WTC11 (cell line): ENCODE data around the gene MIEF2. TPM values are rescaled to one million over a fixed set of nuclear protein-coding genes. Genes with fewer than 3 reads are reported as not detected.

Experiments used
- ATAC-seq: fragments of 200-7000 bp; cut with Tn5 transposase; 2 replicates; pipeline ENCODE4 v1.10.0; 2021; ENCODE audit warnings: mild to moderate bottlenecking, moderate library complexity
- CTCF ChIA-PET: fragments of 300-600 bp; sonication (Branson Sonifier 250); formaldehyde crosslinking; loops from one replicate; lab custom pipeline; 2021; ENCODE audit warnings: antibody characterized with exemption; lab: Charles Lee
- POLR2A ChIA-PET: fragments of 350-600 bp; sonication (Branson Sonifier 250); formaldehyde crosslinking; loops from one replicate; lab custom pipeline; 2021; ENCODE audit warnings: antibody characterized with exemption; lab: Charles Lee
- DNase-seq: peaks from one replicate; pipeline ENCODE4 v3.0.0; 2021; ENCODE audit warnings: low spot score
- H3K27ac Mint-ChIP-seq: 2 replicates; pipeline ENCODE4 v1.8.0; 2021; ENCODE audit warnings: mixed read lengths
- H3K27me3 Mint-ChIP-seq: 2 replicates; pipeline ENCODE4 v1.8.0; 2021; ENCODE audit warnings: low read depth, mild to moderate bottlenecking, moderate library complexity, mixed read lengths
- H3K36me3 Mint-ChIP-seq: 2 replicates; pipeline ENCODE4 v1.8.0; 2021; ENCODE audit warnings: mixed read lengths
- H3K4me1 Mint-ChIP-seq: 2 replicates; pipeline ENCODE4 v1.8.0; 2022; ENCODE audit warnings: mixed read lengths
- H3K4me3 Mint-ChIP-seq: 2 replicates; pipeline ENCODE4 v1.8.0; 2021; ENCODE audit warnings: mild to moderate bottlenecking, moderate library complexity, mixed read lengths
- H3K9me3 Mint-ChIP-seq: 2 replicates; pipeline ENCODE4 v1.8.0; 2021; ENCODE audit warnings: mixed read lengths
- ATF1 ChIP-seq: sonication (generic); formaldehyde crosslinking; IDR thresholded peaks from 2 replicates; pipeline ENCODE4 v1.8.1; 2023; ENCODE audit warnings: mild to moderate bottlenecking, moderate library complexity, missing genetic modification reagents
- ETV6 ChIP-seq: sonication (generic); formaldehyde crosslinking; IDR thresholded peaks from 2 replicates; pipeline ENCODE4 v1.8.1; 2022; ENCODE audit warnings: mild to moderate bottlenecking, missing genetic modification reagents
- GTF2I ChIP-seq: fragments of 250-450 bp; sonication (Bioruptor Pico); conservative IDR thresholded peaks from 2 replicates; pipeline ENCODE4 v1.4.0; 2021; ENCODE audit warnings: mild to moderate bottlenecking
- MXD4 ChIP-seq: fragments of 250-450 bp; sonication (Bioruptor Pico); IDR thresholded peaks from 2 replicates; pipeline ENCODE4 v1.8.0; 2021; ENCODE audit warnings: mild to moderate bottlenecking, moderate library complexity, borderline replicate concordance
- NFATC4 ChIP-seq: fragments of 250-450 bp; sonication (Bioruptor Pico); IDR thresholded peaks from 2 replicates; pipeline ENCODE4 v1.9.0; 2021; ENCODE audit warnings: mild to moderate bottlenecking
- PRRX2 ChIP-seq: fragments of 250-450 bp; sonication (Bioruptor Pico); IDR thresholded peaks from 2 replicates; pipeline ENCODE4 v1.8.0; 2021; ENCODE audit warnings: mild to moderate bottlenecking
- RORB ChIP-seq: fragments of 250-450 bp; sonication (Bioruptor Pico); IDR thresholded peaks from 2 replicates; pipeline ENCODE4 v1.9.0; 2021; ENCODE audit warnings: mild to moderate bottlenecking
- SMAD4 ChIP-seq: sonication (generic); formaldehyde crosslinking; IDR thresholded peaks from 2 replicates; pipeline ENCODE4 v1.8.0; 2022; ENCODE audit warnings: mild to moderate bottlenecking, missing genetic modification reagents
- SOX15 ChIP-seq: fragments of 250-450 bp; sonication (Bioruptor Pico); IDR thresholded peaks from 2 replicates; pipeline ENCODE4 v1.9.0; 2021; ENCODE audit warnings: mild to moderate bottlenecking
- TEAD1 ChIP-seq: sonication (generic); formaldehyde crosslinking; IDR thresholded peaks from 2 replicates; pipeline ENCODE4 v1.8.0; 2022; ENCODE audit warnings: mild to moderate bottlenecking, missing genetic modification reagents
- ZNF219 ChIP-seq: sonication (generic); formaldehyde crosslinking; IDR thresholded peaks from 2 replicates; pipeline ENCODE4 v1.8.0; 2023; ENCODE audit warnings: missing genetic modification reagents, mild to moderate bottlenecking, borderline replicate concordance
- ZNF263 ChIP-seq: sonication (generic); formaldehyde crosslinking; IDR thresholded peaks from 2 replicates; pipeline ENCODE4 v1.8.1; 2022; ENCODE audit warnings: low read depth, mild to moderate bottlenecking, moderate library complexity, missing genetic modification reagents
- ZNF416 ChIP-seq: fragments of 250-450 bp; sonication (Bioruptor Pico); IDR thresholded peaks from 2 replicates; pipeline ENCODE4 v1.9.0; 2021; ENCODE audit warnings: mild to moderate bottlenecking, inconsistent platforms
- ZNF671 ChIP-seq: fragments of 250-450 bp; sonication (Bioruptor Pico); IDR thresholded peaks from 2 replicates; pipeline ENCODE4 v1.8.0; 2021; ENCODE audit warnings: mild to moderate bottlenecking
- total RNA-seq: library from RNA; stranded (reverse); gene quantifications from 3 replicates; pipeline ENCODE4 v1.2.3, GENCODE V29; 2021
- TF ChIP-seq, protein P1 (sequence below): fragments of 200-600 bp; IDR thresholded peaks from 2 replicates; pipeline ENCODE4 v1.8.0; 2022; ENCODE audit warnings: antibody characterized with exemption
- TF ChIP-seq, protein P2 (sequence below): sonication (generic); formaldehyde crosslinking; IDR thresholded peaks from 2 replicates; pipeline ENCODE4 v1.8.1; 2023; ENCODE audit warnings: mild to moderate bottlenecking, moderate library complexity, missing genetic modification reagents
- TF ChIP-seq, protein P3 (sequence below): sonication (generic); formaldehyde crosslinking; IDR thresholded peaks from 2 replicates; pipeline ENCODE4 v1.8.1; 2022; ENCODE audit warnings: mild to moderate bottlenecking, moderate library complexity, missing genetic modification reagents
- TF ChIP-seq, protein P4 (sequence below): sonication (generic); formaldehyde crosslinking; IDR thresholded peaks from 2 replicates; pipeline ENCODE4 v1.8.1; 2022; ENCODE audit warnings: mild to moderate bottlenecking, missing genetic modification reagents, moderate library complexity, borderline replicate concordance
- TF ChIP-seq, protein P5 (sequence below): sonication (generic); formaldehyde crosslinking; IDR thresholded peaks from 2 replicates; pipeline ENCODE4 v1.8.0; 2022; ENCODE audit warnings: mild to moderate bottlenecking, missing genetic modification reagents

MIEF2 gene
- total RNA-seq, 1 experiment from 2014 or later: 18.8 TPM

DNA sequence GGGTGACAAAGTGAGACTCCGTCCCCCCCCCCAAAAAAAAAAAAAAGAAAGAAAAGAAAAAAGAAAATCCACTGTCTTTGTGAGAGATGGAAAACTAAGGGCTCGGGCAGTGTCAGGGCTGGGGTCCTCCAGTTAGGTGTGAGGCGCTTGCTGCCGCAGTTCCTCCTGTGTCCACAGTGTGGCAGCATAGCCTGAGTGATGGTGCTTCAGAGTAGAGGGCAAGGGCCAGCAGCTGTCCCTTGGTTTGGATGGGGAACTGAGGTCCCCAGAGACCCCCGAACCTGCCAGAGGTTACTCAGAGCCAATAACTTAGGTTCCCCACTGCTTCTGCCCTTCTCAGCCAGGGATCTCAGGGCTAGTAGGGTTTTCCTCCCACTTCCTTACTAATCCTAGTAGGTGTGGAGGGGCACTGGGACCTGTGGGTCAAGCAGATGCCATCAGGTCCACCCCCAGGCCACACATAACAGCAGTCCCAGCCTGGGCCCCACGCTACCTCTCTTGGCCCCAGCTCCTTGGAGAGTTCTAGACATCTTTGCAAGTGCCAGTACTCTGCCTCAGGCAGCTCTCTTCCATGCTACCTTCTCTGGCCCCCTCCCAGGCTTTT is 42.9 kb upstream of the MIEF2 start:
- no peak overlapping the region for H3K27ac Mint-ChIP-seq
- TF ChIP-seq MXD4 (CRISPR knock-in tag): no peak
- TF ChIP-seq, protein P1, sequence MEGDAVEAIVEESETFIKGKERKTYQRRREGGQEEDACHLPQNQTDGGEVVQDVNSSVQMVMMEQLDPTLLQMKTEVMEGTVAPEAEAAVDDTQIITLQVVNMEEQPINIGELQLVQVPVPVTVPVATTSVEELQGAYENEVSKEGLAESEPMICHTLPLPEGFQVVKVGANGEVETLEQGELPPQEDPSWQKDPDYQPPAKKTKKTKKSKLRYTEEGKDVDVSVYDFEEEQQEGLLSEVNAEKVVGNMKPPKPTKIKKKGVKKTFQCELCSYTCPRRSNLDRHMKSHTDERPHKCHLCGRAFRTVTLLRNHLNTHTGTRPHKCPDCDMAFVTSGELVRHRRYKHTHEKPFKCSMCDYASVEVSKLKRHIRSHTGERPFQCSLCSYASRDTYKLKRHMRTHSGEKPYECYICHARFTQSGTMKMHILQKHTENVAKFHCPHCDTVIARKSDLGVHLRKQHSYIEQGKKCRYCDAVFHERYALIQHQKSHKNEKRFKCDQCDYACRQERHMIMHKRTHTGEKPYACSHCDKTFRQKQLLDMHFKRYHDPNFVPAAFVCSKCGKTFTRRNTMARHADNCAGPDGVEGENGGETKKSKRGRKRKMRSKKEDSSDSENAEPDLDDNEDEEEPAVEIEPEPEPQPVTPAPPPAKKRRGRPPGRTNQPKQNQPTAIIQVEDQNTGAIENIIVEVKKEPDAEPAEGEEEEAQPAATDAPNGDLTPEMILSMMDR: peak; percentile 79
- H3K27me3 Mint-ChIP-seq: no peaks in the 10 kb centered on the region
- no peak overlapping the region for H3K4me3 Mint-ChIP-seq
- H3K9me3 Mint-ChIP-seq: no peaks in the 10 kb centered on the region
- ChIA-PET POLR2A (interaction anchor here (0.6 kb wide), 1 partner anchor 64 kb away, joined by 12 read pairs; no protein-coding TSS in a partner anchor), CTCF (interaction anchor here (0.5 to 4.5 kb wide), 25 partner anchors 8 to 392 kb away, joined by 3 to 38 read pairs (median 4); partner anchors contain the start of genes ALKBH5, FLII, LLGL1 and SHMT1)
- ATAC-seq (peak; percentile 95), DNase-seq (peak; percentile 91)
- no peaks in the 10 kb centered on the region for H3K36me3 Mint-ChIP-seq
- H3K4me1 Mint-ChIP-seq: peaks cover 7% of the 10 kb centered on the region

DNA sequence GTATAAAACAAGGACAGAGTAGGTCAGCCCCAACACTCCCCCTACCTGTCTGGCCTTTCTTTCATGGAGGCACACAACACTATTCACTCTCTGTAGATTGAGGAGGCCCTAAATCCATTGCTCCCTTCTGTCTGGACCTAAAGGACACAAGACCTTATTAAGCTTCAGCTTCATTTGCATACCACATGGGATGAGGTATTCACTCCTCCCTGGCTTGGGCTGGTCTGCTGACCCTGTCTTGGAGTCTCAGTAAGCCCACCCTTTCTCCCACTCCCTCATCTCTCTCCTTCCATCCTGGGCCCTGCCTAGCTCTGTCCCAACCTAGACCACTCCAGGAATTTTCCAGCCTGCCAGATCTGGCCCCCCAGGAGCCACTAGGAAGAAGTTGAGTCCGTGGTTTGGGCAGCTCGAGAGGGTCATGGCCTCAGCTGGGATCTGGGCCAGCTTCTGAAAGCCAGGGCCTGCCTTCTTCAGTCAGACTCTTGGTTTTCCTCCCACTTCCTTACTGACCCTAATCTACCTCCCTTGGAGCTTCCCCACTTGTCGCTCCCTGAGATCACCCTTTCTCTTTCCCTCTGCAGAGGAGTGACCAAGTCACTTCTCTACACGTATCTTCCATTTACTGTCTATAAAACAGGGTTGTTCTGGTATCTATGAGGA is 41.6 kb upstream of the MIEF2 start:
- ChIA-PET POLR2A (no interaction called here), CTCF (interaction anchor here (0.6 to 4.5 kb wide), 4 partner anchors 27 to 158 kb away, joined by 3 to 38 read pairs (median 4); partner anchors contain the start of gene EVPLL)
- peaks cover 7% of the 10 kb centered on the region for H3K4me1 Mint-ChIP-seq
- H3K36me3 Mint-ChIP-seq: no peaks in the 10 kb centered on the region
- H3K9me3 Mint-ChIP-seq: no peaks in the 10 kb centered on the region
- TF ChIP-seq RORB (CRISPR knock-in tag): no peak
- TF ChIP-seq, protein P2, sequence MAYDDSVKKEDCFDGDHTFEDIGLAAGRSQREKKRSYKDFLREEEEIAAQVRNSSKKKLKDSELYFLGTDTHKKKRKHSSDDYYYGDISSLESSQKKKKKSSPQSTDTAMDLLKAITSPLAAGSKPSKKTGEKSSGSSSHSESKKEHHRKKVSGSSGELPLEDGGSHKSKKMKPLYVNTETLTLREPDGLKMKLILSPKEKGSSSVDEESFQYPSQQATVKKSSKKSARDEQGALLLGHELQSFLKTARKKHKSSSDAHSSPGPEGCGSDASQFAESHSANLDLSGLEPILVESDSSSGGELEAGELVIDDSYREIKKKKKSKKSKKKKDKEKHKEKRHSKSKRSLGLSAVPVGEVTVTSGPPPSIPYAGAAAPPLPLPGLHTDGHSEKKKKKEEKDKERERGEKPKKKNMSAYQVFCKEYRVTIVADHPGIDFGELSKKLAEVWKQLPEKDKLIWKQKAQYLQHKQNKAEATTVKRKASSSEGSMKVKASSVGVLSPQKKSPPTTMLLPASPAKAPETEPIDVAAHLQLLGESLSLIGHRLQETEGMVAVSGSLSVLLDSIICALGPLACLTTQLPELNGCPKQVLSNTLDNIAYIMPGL: no peak
- TF ChIP-seq, protein P3, sequence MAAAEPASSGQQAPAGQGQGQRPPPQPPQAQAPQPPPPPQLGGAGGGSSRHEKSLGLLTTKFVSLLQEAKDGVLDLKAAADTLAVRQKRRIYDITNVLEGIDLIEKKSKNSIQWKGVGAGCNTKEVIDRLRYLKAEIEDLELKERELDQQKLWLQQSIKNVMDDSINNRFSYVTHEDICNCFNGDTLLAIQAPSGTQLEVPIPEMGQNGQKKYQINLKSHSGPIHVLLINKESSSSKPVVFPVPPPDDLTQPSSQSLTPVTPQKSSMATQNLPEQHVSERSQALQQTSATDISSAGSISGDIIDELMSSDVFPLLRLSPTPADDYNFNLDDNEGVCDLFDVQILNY (CRISPR knock-in tag): no peak
- TF ChIP-seq SOX15 (CRISPR knock-in tag): no peak
- no peak for TF ChIP-seq ZNF219 (CRISPR knock-in tag)
- TF ChIP-seq GTF2I (CRISPR knock-in tag): no peak
- TF ChIP-seq NFATC4 (CRISPR knock-in tag): no peak
- TF ChIP-seq ATF1 (CRISPR knock-in tag): no peak
- no peak for TF ChIP-seq PRRX2 (CRISPR knock-in tag)
- TF ChIP-seq, protein P4, sequence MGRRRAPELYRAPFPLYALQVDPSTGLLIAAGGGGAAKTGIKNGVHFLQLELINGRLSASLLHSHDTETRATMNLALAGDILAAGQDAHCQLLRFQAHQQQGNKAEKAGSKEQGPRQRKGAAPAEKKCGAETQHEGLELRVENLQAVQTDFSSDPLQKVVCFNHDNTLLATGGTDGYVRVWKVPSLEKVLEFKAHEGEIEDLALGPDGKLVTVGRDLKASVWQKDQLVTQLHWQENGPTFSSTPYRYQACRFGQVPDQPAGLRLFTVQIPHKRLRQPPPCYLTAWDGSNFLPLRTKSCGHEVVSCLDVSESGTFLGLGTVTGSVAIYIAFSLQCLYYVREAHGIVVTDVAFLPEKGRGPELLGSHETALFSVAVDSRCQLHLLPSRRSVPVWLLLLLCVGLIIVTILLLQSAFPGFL (CRISPR knock-in tag): no peak
- TF ChIP-seq ZNF416 (CRISPR knock-in tag): no peak
- TF ChIP-seq SMAD4 (CRISPR knock-in tag): no peak
- TF ChIP-seq, protein P5, sequence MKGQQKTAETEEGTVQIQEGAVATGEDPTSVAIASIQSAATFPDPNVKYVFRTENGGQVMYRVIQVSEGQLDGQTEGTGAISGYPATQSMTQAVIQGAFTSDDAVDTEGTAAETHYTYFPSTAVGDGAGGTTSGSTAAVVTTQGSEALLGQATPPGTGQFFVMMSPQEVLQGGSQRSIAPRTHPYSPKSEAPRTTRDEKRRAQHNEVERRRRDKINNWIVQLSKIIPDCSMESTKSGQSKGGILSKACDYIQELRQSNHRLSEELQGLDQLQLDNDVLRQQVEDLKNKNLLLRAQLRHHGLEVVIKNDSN (CRISPR knock-in tag): no peak
- TF ChIP-seq ZNF671 (CRISPR knock-in tag): no peak
- TF ChIP-seq TEAD1 (CRISPR knock-in tag): no peak
- no peak for TF ChIP-seq ETV6
- no peak for TF ChIP-seq ZNF263 (CRISPR knock-in tag)
- H3K27me3 Mint-ChIP-seq: no peaks in the 10 kb centered on the region
- no peak for DNase-seq
- H3K4me3 Mint-ChIP-seq: no peak overlapping the region
- ATAC-seq: no peak; the same call in 1 of the 2 replicates
- H3K27ac Mint-ChIP-seq: peak overlapping the region; percentile 24; the same call in 1 of the 2 replicates
